GM19193 (cell line): ENCODE data around the gene ICAM3.
A peak's percentile ranks its signal among the peaks of the same experiment; 100 is the strongest.

Experiments used
- POLR2A ChIP-seq: IDR thresholded peaks from 4 replicates; pipeline ENCODE4 v1.6.1; 2011; ENCODE audit not compliant: insufficient read depth, insufficient read length; ENCODE audit errors: extremely low read depth

ICAM3 gene

GRCh38 chr19:10315335-10316214 is 23.8 kb downstream of the ICAM3 start, which contains the start of gene FDX2:
Gene FDX2, minus strand, starts transcription at chr19:10316015. Its CDS starts 19 bp downstream, at chr19:10315996.
- TF ChIP-seq POLR2A = peak; percentile 88

GRCh38 chr19:10309423-10309822 is 30.0 kb downstream of the ICAM3 start, which contains the start of gene ZGLP1:
Gene ZGLP1, minus strand, starts transcription at chr19:10309815.
- no peak for TF ChIP-seq POLR2A

GRCh38 chr19:10306327-10306726 is 33.1 kb downstream of the ICAM3 start:
- TF ChIP-seq POLR2A = no peak

GRCh38 chr19:10305139-10305806 is 34.2 kb downstream of the ICAM3 start:
- TF ChIP-seq POLR2A = no peak

GRCh38 chr19:10299545-10300458 is 39.6 kb downstream of the ICAM3 start:
- no peak for TF ChIP-seq POLR2A

- TF ChIP-seq POLR2A = peak; percentile 7
Measured at GRCh38 chr19:10295847-10296591, 43.4 kb downstream of the ICAM3 start.

- TF ChIP-seq POLR2A = peak; percentile 37
Measured at GRCh38 chr19:10295305-10295846, 44.0 kb downstream of the ICAM3 start.

- TF ChIP-seq POLR2A = no peak
Measured at GRCh38 chr19:10294368-10294697, 45.1 kb downstream of the ICAM3 start.

GRCh38 chr19:10293637-10294367 is 45.6 kb downstream of the ICAM3 start:
- no peak for TF ChIP-seq POLR2A

- no peak for TF ChIP-seq POLR2A
Measured at GRCh38 chr19:10292789-10293636, 46.4 kb downstream of the ICAM3 start.

- no peak for TF ChIP-seq POLR2A
Measured at GRCh38 chr19:10292206-10292788, 47.1 kb downstream of the ICAM3 start.

GRCh38 chr19:10291554-10292205 is 47.7 kb downstream of the ICAM3 start:
- no peak for TF ChIP-seq POLR2A
